Measurements from ENCODE around the gene GASK1B.

The GASK1B gene

DNA sequence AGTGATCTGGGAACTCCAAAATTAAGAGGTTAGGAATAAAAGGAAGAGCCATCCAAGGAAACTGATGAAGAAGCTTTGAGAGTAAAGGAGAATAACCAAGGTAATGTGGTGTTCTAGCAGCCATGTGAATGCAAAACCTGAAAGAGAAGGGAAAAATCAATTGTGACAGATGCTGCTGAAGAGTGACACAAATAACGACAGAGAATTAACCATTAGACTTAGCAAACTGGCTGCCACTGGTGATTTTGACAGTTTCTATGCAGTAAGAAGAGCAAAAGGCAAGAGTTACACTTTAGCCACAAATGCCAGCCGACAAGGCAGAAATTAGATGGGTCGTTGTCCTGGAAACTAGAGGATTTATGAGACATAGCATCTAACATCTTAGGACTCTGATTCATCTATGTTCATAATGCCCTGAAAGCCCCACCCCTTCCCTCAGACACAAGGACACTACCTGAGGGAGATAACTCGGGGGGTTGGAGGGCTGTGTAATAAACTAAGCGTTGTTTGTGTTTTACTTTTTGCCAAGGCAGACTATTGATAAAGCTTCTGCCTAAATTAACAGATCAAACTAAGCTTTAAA is 24.5 kb upstream of the GASK1B start:
- Mint-ChIP-seq H3K36me3 (no peaks in the 10 kb centered on the region), H3K4me1 (no peaks in the 10 kb centered on the region), H3K27ac (no peak overlapping the region), H3K27me3 (no peaks in the 10 kb centered on the region), H3K4me3 (no peak overlapping the region), H3K9me3 (no peaks in the 10 kb centered on the region)

DNA sequence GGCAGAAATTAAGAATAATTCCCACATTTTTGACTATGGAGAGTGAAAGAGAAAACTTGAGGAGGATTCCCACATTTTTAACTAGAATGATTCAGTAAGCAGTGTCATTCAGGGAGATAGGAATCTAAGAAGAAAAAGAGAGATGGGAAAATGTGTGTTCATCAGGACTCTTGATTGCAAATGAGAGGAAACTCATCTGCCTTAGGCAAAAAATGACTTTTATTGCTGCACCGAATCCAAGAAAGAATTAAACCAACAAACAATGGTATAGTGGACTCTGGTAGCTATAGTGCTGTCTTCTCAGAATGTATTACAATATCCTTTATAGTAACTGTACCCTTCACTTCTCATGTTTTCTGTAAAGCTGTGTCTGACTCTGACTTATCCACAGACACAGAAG is 22.5 kb upstream of the GASK1B start:
- Mint-ChIP-seq H3K4me3 (no peak overlapping the region), H3K4me1 (no peaks in the 10 kb centered on the region), H3K36me3 (no peaks in the 10 kb centered on the region), H3K27me3 (no peaks in the 10 kb centered on the region), H3K9me3 (no peaks in the 10 kb centered on the region), H3K27ac (no peak overlapping the region)

DNA sequence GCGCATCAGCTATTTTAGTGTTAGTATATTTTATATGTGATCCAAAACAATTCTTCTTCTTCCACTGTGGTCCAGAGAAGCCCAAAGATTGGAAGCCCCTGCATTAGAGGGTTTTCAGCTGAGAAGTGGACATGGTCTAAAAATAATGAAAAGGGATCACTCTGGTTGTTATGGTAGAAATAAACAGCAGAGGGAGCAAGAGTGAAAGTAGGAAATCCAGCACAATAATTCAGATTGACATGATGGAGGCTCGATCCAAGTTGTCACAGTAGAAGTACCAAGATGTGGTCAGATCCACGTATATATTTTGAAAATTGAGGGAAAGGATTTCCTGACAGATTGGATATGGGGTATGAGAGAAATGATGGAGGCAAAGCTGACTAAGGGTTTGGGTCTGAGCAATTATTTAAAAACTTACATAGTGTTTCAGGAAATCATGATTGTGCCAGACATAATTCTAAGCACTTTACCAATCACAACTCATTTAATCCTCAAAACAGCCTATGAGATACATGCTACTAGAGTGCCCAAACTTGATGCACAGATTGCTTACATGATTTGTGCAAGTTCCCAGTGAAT is 20.4 kb upstream of the GASK1B start:
- no peaks in the 10 kb centered on the region for H3K4me1 Mint-ChIP-seq
- H3K4me3 Mint-ChIP-seq = no peak overlapping the region
- H3K9me3 Mint-ChIP-seq = no peaks in the 10 kb centered on the region
- no peak overlapping the region for H3K27ac Mint-ChIP-seq
- H3K36me3 Mint-ChIP-seq = no peaks in the 10 kb centered on the region
- H3K27me3 Mint-ChIP-seq = no peaks in the 10 kb centered on the region

DNA sequence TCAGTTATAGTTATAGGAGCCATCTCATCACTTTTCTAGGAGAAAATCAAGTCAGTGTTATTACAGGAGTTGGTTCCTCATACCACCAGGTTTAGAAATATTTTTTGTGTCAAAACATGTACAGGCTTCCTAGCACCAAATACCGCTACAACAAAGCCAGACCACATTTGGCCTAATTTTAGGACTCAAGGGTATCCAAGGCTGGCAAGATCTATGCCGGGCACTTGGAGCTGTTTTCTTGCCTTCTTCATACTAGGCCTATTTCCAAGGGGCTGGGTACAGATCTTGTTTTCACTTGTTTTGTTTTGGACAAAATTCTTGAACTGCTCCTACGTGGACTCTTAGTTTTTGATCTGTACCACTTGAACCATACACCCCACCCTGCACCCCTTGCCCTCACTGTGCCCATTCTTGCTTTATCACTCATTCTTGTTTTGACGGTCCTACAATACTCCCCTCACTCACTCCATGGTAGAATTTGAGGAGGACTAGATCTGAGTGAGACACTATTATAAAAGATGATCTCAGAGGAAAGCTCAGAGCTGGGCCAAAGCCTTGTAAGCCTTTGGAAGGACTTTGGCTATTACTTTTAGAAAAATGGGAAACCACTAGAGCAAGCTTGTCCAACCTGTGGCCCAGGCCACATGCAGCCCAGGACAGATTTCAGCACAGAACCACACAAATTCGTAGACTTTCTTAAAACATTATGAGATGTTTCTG is 19.8 kb upstream of the GASK1B start:
- no peak overlapping the region for H3K4me3 Mint-ChIP-seq
- no peaks in the 10 kb centered on the region for H3K36me3 Mint-ChIP-seq
- H3K27me3 Mint-ChIP-seq = no peaks in the 10 kb centered on the region
- no peak overlapping the region for H3K27ac Mint-ChIP-seq
- H3K4me1 Mint-ChIP-seq = no peaks in the 10 kb centered on the region
- H3K9me3 Mint-ChIP-seq = no peaks in the 10 kb centered on the region

DNA sequence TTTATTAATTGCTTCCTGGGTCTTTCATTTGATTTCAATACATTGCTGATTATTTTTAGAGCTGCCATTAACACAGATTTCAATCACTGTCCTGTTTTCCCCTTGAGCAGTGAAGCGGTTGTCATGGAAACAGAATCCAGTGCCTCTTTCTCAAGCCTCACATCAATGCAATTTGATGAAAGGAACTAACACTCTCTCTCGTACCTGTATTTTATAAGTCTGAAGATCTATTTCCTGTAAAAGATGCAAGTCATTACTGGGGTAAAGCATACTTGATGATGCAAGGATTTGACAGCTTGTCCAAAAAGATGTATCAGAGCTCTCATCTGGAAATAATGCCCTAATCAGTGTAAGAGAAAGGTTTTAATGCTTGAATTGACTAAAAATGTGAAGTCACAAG is 17.9 kb upstream of the GASK1B start:
- no peaks in the 10 kb centered on the region for H3K36me3 Mint-ChIP-seq
- no peak overlapping the region for H3K27ac Mint-ChIP-seq
- H3K4me1 Mint-ChIP-seq = no peaks in the 10 kb centered on the region
- no peaks in the 10 kb centered on the region for H3K27me3 Mint-ChIP-seq
- H3K4me3 Mint-ChIP-seq = no peak overlapping the region
- H3K9me3 Mint-ChIP-seq = no peaks in the 10 kb centered on the region

DNA sequence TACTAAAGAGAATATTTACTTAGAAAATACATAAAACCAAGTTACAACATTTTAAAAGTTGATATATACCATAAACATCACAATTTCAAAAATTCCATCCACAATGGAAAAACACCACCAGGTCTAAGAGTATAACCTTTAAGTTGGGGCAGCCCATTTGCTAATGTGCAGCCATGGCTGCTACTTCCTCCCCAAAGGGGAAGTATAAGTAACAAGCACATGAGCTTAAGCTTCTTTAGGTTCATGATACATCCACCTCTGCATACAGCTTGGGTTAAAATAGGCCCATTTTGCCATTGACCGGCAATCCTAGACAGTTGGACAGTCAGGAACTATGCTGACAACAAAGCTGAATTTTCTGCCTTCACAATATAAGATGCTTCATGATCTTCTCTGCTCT is 16.6 kb upstream of the GASK1B start:
- Mint-ChIP-seq H3K4me1 (no peaks in the 10 kb centered on the region), H3K27ac (no peak overlapping the region), H3K27me3 (no peaks in the 10 kb centered on the region), H3K9me3 (no peaks in the 10 kb centered on the region), H3K4me3 (no peak overlapping the region), H3K36me3 (no peaks in the 10 kb centered on the region)

DNA sequence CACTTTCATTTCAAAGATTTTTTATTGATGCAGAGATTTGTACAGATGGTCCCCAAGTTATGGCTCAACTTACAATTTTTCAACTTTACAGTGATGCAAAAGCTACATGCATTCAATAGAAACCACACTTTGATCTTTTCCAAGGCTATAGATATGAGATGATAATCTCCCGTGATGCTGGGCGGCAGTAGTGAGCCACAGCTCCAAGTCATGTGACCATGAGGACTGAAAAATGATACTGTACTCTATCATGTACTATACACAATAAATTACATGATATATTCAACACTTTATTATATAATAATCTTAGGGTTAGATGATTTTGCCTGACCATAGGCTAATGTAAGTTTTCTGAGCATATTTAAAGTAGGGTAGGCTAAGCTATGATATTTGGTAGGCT is 14.0 kb upstream of the GASK1B start:
- Mint-ChIP-seq H3K36me3 (no peaks in the 10 kb centered on the region), H3K27ac (no peak overlapping the region), H3K4me3 (no peak overlapping the region), H3K27me3 (no peaks in the 10 kb centered on the region), H3K4me1 (no peaks in the 10 kb centered on the region), H3K9me3 (no peaks in the 10 kb centered on the region)

DNA sequence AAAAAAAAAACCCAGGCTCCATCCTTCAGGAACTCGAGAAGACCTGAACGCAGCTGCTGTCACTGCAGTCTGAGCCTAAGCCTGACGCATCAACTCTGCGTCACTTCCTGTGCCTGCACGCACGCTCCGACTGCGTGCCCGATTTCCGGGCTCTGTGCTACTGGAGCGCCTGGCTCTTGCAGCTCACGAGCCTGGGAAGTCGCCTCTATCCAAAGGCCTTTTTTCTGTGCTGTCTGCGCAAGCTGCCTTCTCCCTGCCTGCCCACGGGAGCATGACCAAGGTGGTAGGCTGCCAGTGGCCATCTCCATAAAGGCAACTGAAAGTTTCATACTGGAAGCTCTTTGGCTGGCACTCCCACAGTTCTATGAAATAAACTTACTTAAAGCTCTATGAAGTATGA is 9.9 kb upstream of the GASK1B start:
- Mint-ChIP-seq H3K27ac (no peak overlapping the region), H3K4me1 (no peaks in the 10 kb centered on the region), H3K4me3 (no peak overlapping the region), H3K27me3 (peaks cover 6% of the 10 kb centered on the region), H3K9me3 (no peaks in the 10 kb centered on the region), H3K36me3 (no peaks in the 10 kb centered on the region)

DNA sequence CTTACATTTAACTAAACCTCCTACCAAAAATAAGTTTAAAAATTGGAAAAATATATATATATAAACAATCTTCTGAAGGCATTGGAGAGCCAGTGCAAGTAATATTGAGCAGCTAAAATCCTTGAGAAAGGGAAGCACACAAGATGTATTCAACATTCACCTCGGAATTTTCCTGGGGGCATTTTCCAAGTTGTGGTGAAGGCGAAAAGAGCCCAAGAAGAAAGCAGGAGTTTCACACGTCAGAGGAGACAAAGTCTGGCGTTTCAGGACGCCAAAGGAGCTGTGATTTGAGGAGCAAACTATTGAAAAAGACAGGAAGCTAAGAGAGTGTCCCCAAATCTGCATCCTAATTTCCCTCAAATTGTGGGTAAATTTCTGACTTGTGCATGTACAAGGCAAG is 9.1 kb upstream of the GASK1B start:
- Mint-ChIP-seq H3K9me3 (no peaks in the 10 kb centered on the region), H3K4me1 (no peaks in the 10 kb centered on the region), H3K36me3 (no peaks in the 10 kb centered on the region), H3K4me3 (no peak overlapping the region), H3K27ac (no peak overlapping the region), H3K27me3 (peaks cover 8% of the 10 kb centered on the region)

DNA sequence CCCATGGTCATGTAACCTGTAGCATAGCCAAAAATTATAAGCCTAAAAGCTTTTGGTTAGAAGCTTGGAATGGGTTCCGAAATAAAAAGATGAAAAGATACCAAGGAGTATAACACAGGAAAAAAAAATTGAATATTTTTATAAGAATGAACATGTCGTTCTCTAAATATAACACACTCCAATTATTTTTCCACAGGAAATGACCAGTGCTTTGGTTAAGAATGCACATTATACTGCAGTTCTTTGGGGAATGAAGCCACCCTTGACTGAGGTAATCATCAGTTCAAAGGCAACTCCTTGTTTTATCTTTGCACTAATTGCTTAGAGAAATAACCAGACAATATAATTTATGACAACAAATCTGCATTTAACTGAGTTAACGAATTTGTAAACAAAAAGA is 6.6 kb upstream of the GASK1B start:
- Mint-ChIP-seq H3K4me1 (no peaks in the 10 kb centered on the region), H3K36me3 (no peaks in the 10 kb centered on the region), H3K27me3 (peaks cover 9% of the 10 kb centered on the region)

DNA sequence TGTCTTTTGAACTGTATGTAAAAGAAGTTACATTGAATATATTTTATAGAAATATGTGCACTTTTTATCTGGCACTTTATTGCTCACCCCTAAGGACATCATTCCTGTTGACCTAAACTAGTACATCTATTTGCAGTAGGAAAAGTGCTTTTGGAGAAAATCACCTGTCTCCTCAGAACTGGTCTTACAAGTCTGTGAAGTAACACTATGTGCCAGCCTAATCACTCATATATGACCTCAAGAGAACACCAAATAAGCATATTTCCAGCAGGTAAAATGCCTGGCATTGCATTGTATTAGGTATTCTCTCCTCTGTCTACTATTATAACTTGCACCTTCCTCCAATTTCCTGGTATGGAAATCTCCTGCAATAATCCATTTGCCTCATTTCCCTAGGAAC is 4.0 kb upstream of the GASK1B start:
- H3K27ac Mint-ChIP-seq = no peak overlapping the region
- no peaks in the 10 kb centered on the region for H3K9me3 Mint-ChIP-seq
- H3K36me3 Mint-ChIP-seq = no peaks in the 10 kb centered on the region
- peaks cover 19% of the 10 kb centered on the region for H3K27me3 Mint-ChIP-seq
- H3K4me1 Mint-ChIP-seq = no peaks in the 10 kb centered on the region
- H3K4me3 Mint-ChIP-seq = no peak overlapping the region

More for the DNA sequence above, 6.6 kb upstream of the GASK1B start:
- H3K4me3 Mint-ChIP-seq = no peak overlapping the region
- no peaks in the 10 kb centered on the region for H3K9me3 Mint-ChIP-seq
- H3K27ac Mint-ChIP-seq = no peak overlapping the region

DNA sequence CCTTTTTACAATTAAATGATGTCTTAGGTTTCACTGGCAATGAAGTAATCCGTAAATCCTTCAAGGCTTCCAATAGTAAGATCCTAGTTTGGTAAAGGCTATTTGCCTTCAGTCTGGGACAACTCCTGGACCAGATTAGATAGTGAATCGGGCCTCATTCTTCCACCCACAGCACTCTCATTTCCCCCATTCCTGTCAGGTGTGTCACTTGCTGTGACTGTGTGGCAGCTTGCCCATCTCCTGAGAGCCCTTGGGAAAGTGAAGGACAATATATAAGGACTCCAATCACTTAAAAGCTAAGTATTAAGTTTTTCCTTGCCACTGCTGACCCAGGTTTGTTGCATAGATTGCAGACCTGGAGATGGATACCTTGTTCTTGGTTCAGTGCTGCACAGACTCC is 3.3 kb upstream of the GASK1B start:
- Mint-ChIP-seq H3K27me3 (peaks cover 19% of the 10 kb centered on the region), H3K27ac (no peak overlapping the region), H3K9me3 (no peaks in the 10 kb centered on the region), H3K36me3 (no peaks in the 10 kb centered on the region), H3K4me1 (no peaks in the 10 kb centered on the region), H3K4me3 (no peak overlapping the region)

DNA sequence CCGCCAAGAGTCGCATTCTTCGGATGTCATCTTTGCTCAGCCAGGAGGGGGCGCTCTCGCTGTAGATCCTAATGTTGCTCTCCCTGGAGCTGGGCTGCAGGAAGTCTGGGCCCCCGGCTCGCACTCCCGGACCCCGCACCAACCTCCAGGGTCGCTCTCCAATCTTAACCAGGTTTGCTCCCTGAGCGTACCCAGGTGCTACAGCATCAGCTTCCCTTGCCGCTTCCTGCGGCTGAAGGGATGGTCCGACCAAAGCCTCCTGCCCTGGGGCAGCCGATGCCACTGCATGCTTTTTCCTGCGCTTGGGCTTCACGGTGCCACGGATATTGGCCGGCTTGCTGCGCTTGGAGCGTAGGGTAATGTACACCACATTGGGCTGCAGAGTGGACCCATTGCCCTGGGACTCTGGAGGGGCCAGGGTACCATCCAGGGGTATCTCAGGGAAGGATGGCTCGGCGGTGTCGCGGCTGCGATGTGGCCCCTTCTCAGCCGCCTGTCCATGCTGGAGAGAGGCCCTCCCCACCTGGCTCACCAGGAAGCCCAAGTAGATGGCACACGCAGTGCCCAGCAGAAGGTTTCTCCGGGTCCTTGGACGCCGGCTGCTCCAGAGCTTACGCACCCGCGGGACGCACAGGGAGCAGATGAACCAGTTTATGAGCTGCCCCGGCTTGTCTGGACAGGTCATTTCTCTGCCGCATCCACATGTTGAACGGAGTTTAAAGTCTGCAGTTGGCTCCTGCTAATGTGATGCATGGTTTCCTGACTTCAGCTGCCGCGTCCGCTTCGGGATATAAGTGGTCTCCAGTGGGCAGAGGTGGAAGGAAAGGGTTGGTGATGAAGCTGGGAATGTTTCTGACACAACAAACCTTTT is 1.9 kb downstream of the GASK1B start:
- peaks cover 21% of the 10 kb centered on the region for H3K27me3 Mint-ChIP-seq

DNA sequence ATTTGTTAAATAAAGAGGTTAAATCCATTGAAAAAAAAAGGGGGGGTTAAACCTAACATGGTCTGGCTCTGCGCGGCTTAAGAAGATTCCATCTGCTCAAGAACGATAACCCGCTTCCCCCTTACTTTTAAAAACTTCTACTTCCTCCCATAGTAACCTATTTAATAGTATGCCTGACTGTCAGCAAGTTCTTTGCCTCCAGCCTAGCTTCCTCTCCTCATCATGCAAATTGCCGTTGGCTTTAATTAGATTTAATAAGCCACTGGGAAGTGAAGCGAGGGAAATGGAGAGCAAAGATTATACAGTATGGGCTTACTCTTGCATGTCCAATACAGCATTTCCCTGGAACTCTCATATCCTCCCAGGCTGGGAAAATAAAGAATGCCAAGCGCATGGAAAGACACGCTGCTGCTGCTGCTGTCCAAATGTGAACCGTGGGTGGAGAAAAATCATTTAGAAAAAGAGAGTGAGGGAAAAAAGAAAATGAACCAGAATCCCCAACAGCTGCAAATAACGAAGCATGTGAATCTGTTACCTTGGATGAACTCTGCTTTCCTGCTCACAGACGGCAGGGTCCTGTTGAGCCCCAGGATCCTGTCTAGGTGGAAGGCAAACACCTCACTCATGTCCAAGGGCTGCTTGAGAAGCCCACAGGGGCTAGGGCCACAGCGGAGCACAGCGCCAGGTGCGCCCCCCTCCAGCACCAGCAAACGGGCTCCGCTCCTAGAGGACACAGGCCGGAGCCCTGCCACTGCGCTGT is 2.7 kb downstream of the GASK1B start:
- H3K27ac Mint-ChIP-seq = no peak overlapping the region
- no peaks in the 10 kb centered on the region for H3K36me3 Mint-ChIP-seq
- H3K9me3 Mint-ChIP-seq = no peaks in the 10 kb centered on the region
- H3K4me1 Mint-ChIP-seq = no peaks in the 10 kb centered on the region
- H3K4me3 Mint-ChIP-seq = no peak overlapping the region
- H3K27me3 Mint-ChIP-seq = peaks cover 21% of the 10 kb centered on the region

More for the DNA sequence above, 1.9 kb downstream of the GASK1B start:
- peak overlapping the region; percentile 7 for H3K4me3 Mint-ChIP-seq
- no peaks in the 10 kb centered on the region for H3K4me1 Mint-ChIP-seq
- H3K36me3 Mint-ChIP-seq = no peaks in the 10 kb centered on the region
- no peak overlapping the region for H3K27ac Mint-ChIP-seq
- no peaks in the 10 kb centered on the region for H3K9me3 Mint-ChIP-seq

DNA sequence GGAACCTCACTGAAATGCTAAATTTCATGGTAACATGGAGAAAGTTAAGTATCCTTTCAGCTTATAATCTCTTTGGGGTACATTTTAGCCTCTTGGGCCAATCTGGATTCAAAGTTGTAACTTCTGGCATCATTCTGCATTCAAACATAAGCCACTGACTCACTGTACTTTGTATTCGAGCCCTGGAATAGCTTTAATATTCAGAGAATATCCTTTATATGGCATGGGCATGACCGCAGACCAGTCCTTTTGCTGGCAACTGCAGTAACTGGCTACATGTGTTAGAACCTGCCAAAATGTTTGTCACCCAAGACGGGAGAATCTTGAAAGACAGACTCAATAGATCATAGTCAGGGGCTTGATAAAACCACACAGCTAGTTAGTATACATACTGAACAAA is 3.3 kb downstream of the GASK1B start:
- no peaks in the 10 kb centered on the region for H3K9me3 Mint-ChIP-seq
- H3K27ac Mint-ChIP-seq = no peak overlapping the region
- H3K4me3 Mint-ChIP-seq = no peak overlapping the region
- H3K4me1 Mint-ChIP-seq = no peaks in the 10 kb centered on the region
- no peaks in the 10 kb centered on the region for H3K36me3 Mint-ChIP-seq
- peaks cover 20% of the 10 kb centered on the region for H3K27me3 Mint-ChIP-seq

All from activated naive CD4-positive, alpha-beta T cell treated with anti-CD3 and anti-CD28 coated beads, Interleukin-2, amount 50 U/mL, for 24 hours (primary cell).